PC-9 (cell line): Measurements from ENCODE around the gene XRCC3. TPM values are rescaled to one million over a fixed set of nuclear protein-coding genes. Genes with fewer than 3 reads are reported as not detected.

Source experiments
- BruUV-seq: library from RNA; stranded (reverse); fragments of 400-500 nt; replicated peaks from 2 replicates; lab custom pipeline; 2021; lab: Mats Ljungman, UMichigan
- CTCF ChIA-PET: fragments of 300-600 bp; sonication (Branson Sonifier 250); formaldehyde crosslinking; loops from one replicate; lab custom pipeline; 2022; ENCODE audit warnings: antibody characterized with exemption; lab: Charles Lee
- POLR2A ChIA-PET: fragments of 300-600 bp; sonication (Branson Sonifier 250); formaldehyde crosslinking; loops from one replicate; lab custom pipeline; 2022; ENCODE audit warnings: antibody characterized with exemption; ENCODE audit not compliant: unreplicated experiment; lab: Charles Lee
- DNase-seq, 2 experiments: peaks; one replicate each; pipeline versions ENCODE4 v3.0.0 to v3.0.0-alpha.2; 2015 to 2022; ENCODE audit warnings: mixed read lengths in 1 of 2
- H2AFZ ChIP-seq: fragments of 200-600 bp; sonication (generic); 2 replicates; pipeline ENCODE4 v1.8.1; 2017; ENCODE audit warnings: antibody characterized with exemption
- H3F3A ChIP-seq: fragments of 200-600 bp; sonication (generic); 2 replicates; pipeline ENCODE4 v1.8.1; 2017; ENCODE audit warnings: antibody characterized with exemption, mild to moderate bottlenecking, low read depth; ENCODE audit not compliant: insufficient read depth
- H3K27ac ChIP-seq: fragments of 200-600 bp; sonication (generic); 2 replicates; pipeline ENCODE4 v1.6.1; 2016; ENCODE audit warnings: mixed run types
- H3K27me3 ChIP-seq: fragments of 200-600 bp; sonication (generic); 2 replicates; pipeline ENCODE4 v1.6.1; 2016; ENCODE audit warnings: low read depth, mixed run types; ENCODE audit not compliant: insufficient read depth
- H3K36me3 ChIP-seq: fragments of 200-600 bp; sonication (generic); 2 replicates; pipeline ENCODE4 v1.6.1; 2016; ENCODE audit warnings: low read depth, mixed run types
- H3K4me1 ChIP-seq: fragments of 200-600 bp; sonication (generic); replicated peaks from 2 replicates; pipeline ENCODE4 v1.6.1; 2016; ENCODE audit warnings: mixed run types; ENCODE audit not compliant: insufficient read depth
- H3K4me2 ChIP-seq: fragments of 200-600 bp; sonication (generic); 2 replicates; pipeline ENCODE4 v1.6.1; 2017; ENCODE audit warnings: mixed run types
- H3K4me3 ChIP-seq: fragments of 200-600 bp; sonication (generic); 2 replicates; pipeline ENCODE4 v1.6.1; 2016; ENCODE audit warnings: mixed run types
- H3K79me2 ChIP-seq: fragments of 200-600 bp; sonication (generic); 2 replicates; pipeline ENCODE4 v1.6.1; 2017; ENCODE audit warnings: low read depth, mixed run types
- H3K9me2 ChIP-seq: fragments of 200-600 bp; sonication (generic); 2 replicates; pipeline ENCODE4 v1.8.1; 2017; ENCODE audit warnings: mild to moderate bottlenecking; ENCODE audit not compliant: insufficient read depth
- H3K9me3 ChIP-seq: fragments of 200-600 bp; sonication (generic); 2 replicates; pipeline ENCODE4 v1.8.1; 2016; ENCODE audit warnings: low read depth; ENCODE audit not compliant: insufficient read depth
- H4K20me1 ChIP-seq: fragments of 200-600 bp; sonication (generic); 2 replicates; pipeline ENCODE4 v1.8.1; 2017; ENCODE audit not compliant: insufficient read depth
- EZH2 ChIP-seq: fragments of 200-600 bp; sonication (generic); IDR thresholded peaks from 2 replicates; pipeline ENCODE4 v1.8.0; 2017; ENCODE audit warnings: antibody characterized with exemption, low read depth
- intact Hi-C: fragments of 100-400 bp; cut with micrococcal nuclease; formaldehyde crosslinking; loops from one replicate; pipeline ENCODE4 v1.10.0; 2022; ENCODE audit not compliant: unreplicated experiment
- total RNA-seq: library from RNA; stranded (reverse); gene quantifications from 2 replicates; pipeline ENCODE4 v1.2.3, GENCODE V29; 2021
- TF ChIP-seq, protein P1 (sequence below): fragments of 200-600 bp; sonication (generic); conservative IDR thresholded peaks from 2 replicates; pipeline ENCODE4 v1.6.1; 2017; ENCODE audit warnings: mixed run types, antibody characterized with exemption, mild to moderate bottlenecking, moderate library complexity

XRCC3 gene
- total RNA-seq, 1 experiment from 2014 or later: 65.1 TPM

DNA sequence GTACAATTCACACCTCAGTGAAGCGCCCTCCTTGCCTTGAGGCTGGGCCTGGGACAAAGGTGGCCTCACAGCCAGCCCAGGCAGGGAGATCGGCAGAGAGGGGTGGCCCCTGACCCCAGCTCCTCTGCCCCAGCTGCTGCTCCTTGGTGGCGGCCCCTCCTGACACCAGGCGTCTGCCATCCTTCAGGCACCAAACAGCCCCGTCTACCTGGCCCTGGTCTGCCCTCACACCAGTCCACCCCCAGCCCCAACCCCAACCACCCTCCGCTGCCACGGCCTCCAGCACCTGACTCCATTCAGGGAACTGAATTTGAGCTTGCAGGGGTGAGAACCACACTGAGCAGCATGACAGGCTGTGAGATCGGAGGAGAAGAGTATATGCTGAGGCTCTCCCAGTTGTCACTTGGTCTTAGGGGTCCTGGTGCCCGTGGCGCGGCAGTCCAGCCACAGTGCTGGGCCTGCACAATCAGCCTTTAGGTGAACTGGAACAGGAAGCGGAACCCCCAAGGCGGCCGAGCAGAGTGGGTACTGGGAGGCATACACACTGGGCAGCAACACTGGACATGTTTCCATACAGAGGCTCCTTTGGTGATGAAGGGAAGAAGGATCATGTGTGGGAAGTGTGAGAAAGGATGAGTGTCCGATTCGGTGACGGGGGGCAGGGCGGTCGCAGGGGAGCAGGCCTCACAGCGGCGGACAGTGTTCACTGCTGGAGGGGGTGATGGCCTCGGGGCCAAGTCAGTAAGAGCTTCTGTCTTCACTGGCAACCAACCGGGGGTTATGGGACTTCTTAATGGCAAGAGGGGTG, 19.0 kb upstream of the XRCC3 start:
- Histone ChIP-seq H3K9me3 (no peaks in the 10 kb centered on the region), H3K9me2 (no peaks in the 10 kb centered on the region), H2AFZ (no peak overlapping the region), H3K4me1 (peaks cover 15% of the 10 kb centered on the region), H3K27ac (no peak overlapping the region), H3F3A (peaks cover 23% of the 10 kb centered on the region; the same call in 1 of the 2 replicates), H3K4me2 (no peak overlapping the region), H4K20me1 (peaks cover 15% of the 10 kb centered on the region; the same call in 1 of the 2 replicates), H3K79me2 (no peaks in the 10 kb centered on the region), H3K27me3 (no peaks in the 10 kb centered on the region), H3K4me3 (no peak overlapping the region), H3K36me3 (peaks cover 9% of the 10 kb centered on the region; the same call in 1 of the 2 replicates)
- POLR2A ChIA-PET: no interaction called here
- BruUV-seq: no TSS peak
- CTCF ChIA-PET: no interaction called here
- intact Hi-C loops: no loop called here
- no peak for DNase-seq
- TF ChIP-seq EZH2: no peak
- TF ChIP-seq, protein P1, sequence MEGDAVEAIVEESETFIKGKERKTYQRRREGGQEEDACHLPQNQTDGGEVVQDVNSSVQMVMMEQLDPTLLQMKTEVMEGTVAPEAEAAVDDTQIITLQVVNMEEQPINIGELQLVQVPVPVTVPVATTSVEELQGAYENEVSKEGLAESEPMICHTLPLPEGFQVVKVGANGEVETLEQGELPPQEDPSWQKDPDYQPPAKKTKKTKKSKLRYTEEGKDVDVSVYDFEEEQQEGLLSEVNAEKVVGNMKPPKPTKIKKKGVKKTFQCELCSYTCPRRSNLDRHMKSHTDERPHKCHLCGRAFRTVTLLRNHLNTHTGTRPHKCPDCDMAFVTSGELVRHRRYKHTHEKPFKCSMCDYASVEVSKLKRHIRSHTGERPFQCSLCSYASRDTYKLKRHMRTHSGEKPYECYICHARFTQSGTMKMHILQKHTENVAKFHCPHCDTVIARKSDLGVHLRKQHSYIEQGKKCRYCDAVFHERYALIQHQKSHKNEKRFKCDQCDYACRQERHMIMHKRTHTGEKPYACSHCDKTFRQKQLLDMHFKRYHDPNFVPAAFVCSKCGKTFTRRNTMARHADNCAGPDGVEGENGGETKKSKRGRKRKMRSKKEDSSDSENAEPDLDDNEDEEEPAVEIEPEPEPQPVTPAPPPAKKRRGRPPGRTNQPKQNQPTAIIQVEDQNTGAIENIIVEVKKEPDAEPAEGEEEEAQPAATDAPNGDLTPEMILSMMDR: no peak

DNA sequence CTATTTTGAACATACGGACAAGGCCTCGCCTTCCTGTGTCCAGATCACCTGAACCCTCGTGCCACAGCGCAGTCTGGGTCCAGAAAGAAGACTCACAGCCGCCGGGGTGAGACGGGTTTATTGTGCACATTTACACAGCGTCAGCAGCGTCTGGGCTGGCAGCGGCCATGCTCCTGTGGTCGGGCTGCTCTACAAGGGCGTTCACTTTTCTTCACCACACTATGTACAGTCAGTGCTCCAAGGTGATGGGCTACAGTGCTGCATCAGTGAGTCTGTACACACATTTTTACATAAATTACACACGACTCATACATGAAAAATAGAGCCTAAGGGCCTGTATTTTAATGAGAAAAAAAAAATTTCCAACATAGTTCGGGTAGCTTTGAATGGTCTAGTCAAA, 18.4 kb upstream of the XRCC3 start:
- Histone ChIP-seq H3K79me2 (no peaks in the 10 kb centered on the region), H3K27ac (no peak overlapping the region), H3K27me3 (no peaks in the 10 kb centered on the region), H3K36me3 (peaks cover 14% of the 10 kb centered on the region; the same call in 1 of the 2 replicates), H3F3A (peaks cover 23% of the 10 kb centered on the region; the same call in 1 of the 2 replicates), H3K4me1 (peaks cover 15% of the 10 kb centered on the region), H2AFZ (no peak overlapping the region), H4K20me1 (peaks cover 15% of the 10 kb centered on the region; the same call in 1 of the 2 replicates), H3K9me2 (no peaks in the 10 kb centered on the region), H3K4me2 (no peak overlapping the region), H3K4me3 (no peak overlapping the region), H3K9me3 (no peaks in the 10 kb centered on the region)
- POLR2A ChIA-PET: no interaction called here
- TF ChIP-seq, protein P1: no peak
- TF ChIP-seq EZH2: no peak
- DNase-seq: peak in 1 of 2 experiments; percentile 69
- no TSS peak for BruUV-seq
- CTCF ChIA-PET: interaction anchor here (0.6 kb wide), 2 partner anchors 43 to 212 kb away, joined by 3 to 6 read pairs; no protein-coding TSS in a partner anchor
- intact Hi-C loops: no loop called here

DNA sequence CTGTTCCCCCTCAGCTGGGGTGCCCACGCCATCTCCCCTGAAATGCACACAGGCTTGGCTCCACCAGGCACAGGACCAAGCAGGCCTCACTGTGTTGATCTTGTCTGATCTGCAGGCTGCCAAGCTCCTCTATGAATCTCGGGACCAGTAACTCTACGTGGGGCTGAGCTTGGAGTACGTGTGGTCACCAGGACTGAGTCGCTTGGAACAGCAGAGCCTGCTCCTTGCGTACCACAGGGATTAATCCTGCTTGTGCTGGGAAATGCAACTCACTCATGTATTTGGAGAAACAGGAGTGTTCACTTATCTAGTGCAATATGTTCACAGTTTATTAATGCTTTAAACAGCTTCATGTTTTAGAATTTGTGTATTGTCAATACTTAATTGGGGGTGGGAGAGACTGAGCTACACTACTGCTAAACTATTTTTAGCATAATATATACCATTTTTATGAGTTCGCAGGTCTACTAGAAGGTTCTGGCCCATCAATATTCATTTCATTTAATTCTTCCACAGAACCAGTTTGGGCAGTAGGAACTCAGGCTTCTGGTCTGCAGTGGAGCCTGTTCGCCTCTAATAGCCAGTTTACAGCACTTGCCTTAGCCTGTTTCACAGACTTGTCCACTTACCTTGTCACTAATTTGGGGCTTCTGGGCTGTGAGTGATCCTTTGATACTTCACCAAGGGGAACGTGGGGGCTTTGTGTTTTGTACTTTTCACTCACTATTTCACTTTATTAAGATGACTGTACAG, 17.8 kb upstream of the XRCC3 start:
- BruUV-seq: no TSS peak
- Histone ChIP-seq H3F3A (peaks cover 23% of the 10 kb centered on the region; the same call in 1 of the 2 replicates), H3K9me2 (no peaks in the 10 kb centered on the region), H3K79me2 (no peaks in the 10 kb centered on the region), H3K4me1 (peaks cover 15% of the 10 kb centered on the region), H3K4me2 (no peak overlapping the region), H3K27me3 (no peaks in the 10 kb centered on the region), H3K27ac (no peak overlapping the region), H3K4me3 (no peak overlapping the region), H3K36me3 (peaks cover 14% of the 10 kb centered on the region; the same call in 1 of the 2 replicates), H2AFZ (no peak overlapping the region), H4K20me1 (peaks cover 15% of the 10 kb centered on the region), H3K9me3 (no peaks in the 10 kb centered on the region)
- TF ChIP-seq, protein P1: no peak
- TF ChIP-seq EZH2: no peak
- CTCF ChIA-PET: interaction anchor here (0.6 to 0.7 kb wide), 3 partner anchors 42 to 1036 kb away, joined by 3 to 6 read pairs (median 4); no protein-coding TSS in a partner anchor
- POLR2A ChIA-PET: interaction anchor here (0.6 to 0.8 kb wide), 2 partner anchors 109 to 147 kb away, joined by 3 to 4 read pairs; no protein-coding TSS in a partner anchor
- intact Hi-C loops: no loop called here
- no peak for DNase-seq
